Stomach (tissue), 9 donors: ENCODE measurements around the gene FBXL7. TPM values are rescaled to one million over a fixed set of nuclear protein-coding genes. Genes with fewer than 3 reads are reported as not detected.

Experiments used
- DNase-seq, 2 donors: peaks; one replicate each; pipeline versions ENCODE4 v3.0.0 to v3.0.0-alpha.2; 2013 to 2019
- H3K27ac ChIP-seq, 5 donors: fragments of 200-600 bp in 4 of 5; sonication (generic) in 4 of 5; one replicate each; pipeline ENCODE4 v1.5.1; 2013 to 2019; ENCODE audit warnings: mild to moderate bottlenecking in 1 of 5, moderate library complexity in 1 of 5
- H3K27me3 ChIP-seq, 3 donors: fragments of 200-600 bp; sonication (generic); one replicate each; pipeline ENCODE4 v1.5.1; 2017 to 2019; ENCODE audit warnings: mixed run types in 1 of 3
- H3K36me3 ChIP-seq, 4 donors: fragments of 200-600 bp; sonication (generic); 1 replicate in 3 of 4; 2 replicates in 1 of 4; pipeline ENCODE4 v1.5.1; 2016 to 2019
- H3K4me1 ChIP-seq, 4 donors: fragments of 200-600 bp; sonication (generic); one replicate each; pipeline ENCODE4 v1.5.1; 2016 to 2019
- H3K4me3 ChIP-seq, 4 donors: fragments of 200-600 bp; sonication (generic) in 3 of 4; one replicate each; pipeline ENCODE4 v1.5.1; 2016 to 2019; ENCODE audit warnings: mild to moderate bottlenecking in 1 of 4
- H3K9me3 ChIP-seq, 4 donors: fragments of 200-600 bp; sonication (generic); one replicate each; pipeline ENCODE4 v1.5.1; 2016 to 2019
- EP300 ChIP-seq: sonication (generic); formaldehyde crosslinking; IDR thresholded peaks from one replicate; pipeline ENCODE4 v1.6.1; 2017; ENCODE audit warnings: antibody characterized with exemption
- POLR2A ChIP-seq, 4 donors: fragments of 450-650 bp; IDR thresholded peaks; one replicate each; pipeline ENCODE4 v1.6.1; 2016; ENCODE audit warnings: antibody characterized with exemption in 4 of 4, control low read depth in 2 of 4, mild to moderate bottlenecking in 1 of 4, moderate library complexity in 1 of 4
- POLR2AphosphoS5 ChIP-seq, 3 donors: sonication (generic); formaldehyde crosslinking; IDR thresholded peaks; one replicate each; pipeline ENCODE4 v1.6.1; 2016; ENCODE audit warnings: antibody characterized with exemption in 3 of 3
- WGBS, 5 donors: extraction: QIAGEN DNeasy Blood & Tissue Kit in 3 of 5; methylation state at CpG; one replicate each; pipeline versions ENCODE4 v1.1.5 to v1.1.7; 2013 to 2018; 5-methylcytosine and 5-hydroxymethylcytosine counted together
- intact Hi-C: fragments of 100-400 bp; cut with DNase I; formaldehyde crosslinking; loops from one replicate; pipeline ENCODE4 v1.15.1; 2023; ENCODE audit warnings: low total_unique reads
- polyA plus RNA-seq, 3 donors: library from polyadenylated mRNA; stranded (reverse); fragments of 200-250 nt; gene quantifications; one replicate each; pipeline ENCODE4 v1.2.3, GENCODE V29; 2013
- total RNA-seq, 5 donors: library from RNA; depleted of rRNA; stranded (reverse); fragments of >200 nt; gene quantifications; one replicate each; pipeline versions ENCODE4 v1.1.0 to v1.2.3, GENCODE V29; 2014 to 2016
- TF ChIP-seq, protein P1 (sequence below), 7 experiments: fragments of 450-650 bp in 4 of 7; fragments of 200-600 bp in 3 of 7; sonication (generic) in 3 of 7; IDR thresholded peaks; one replicate each; pipeline ENCODE4 v1.5.1; 2016 to 2019; ENCODE audit warnings: antibody characterized with exemption in 7 of 7, control low read depth in 2 of 7, mild to moderate bottlenecking in 1 of 7
- donor health status: healthy with polysubstance abuse.
- donor health status: Bipolar disorder and iron deficiency.
- donor health status: healthy.

The FBXL7 gene
- total and polyA plus RNA-seq, 8 donors, result 3.6 to 17.1 (median 6.8) TPM

DNA sequence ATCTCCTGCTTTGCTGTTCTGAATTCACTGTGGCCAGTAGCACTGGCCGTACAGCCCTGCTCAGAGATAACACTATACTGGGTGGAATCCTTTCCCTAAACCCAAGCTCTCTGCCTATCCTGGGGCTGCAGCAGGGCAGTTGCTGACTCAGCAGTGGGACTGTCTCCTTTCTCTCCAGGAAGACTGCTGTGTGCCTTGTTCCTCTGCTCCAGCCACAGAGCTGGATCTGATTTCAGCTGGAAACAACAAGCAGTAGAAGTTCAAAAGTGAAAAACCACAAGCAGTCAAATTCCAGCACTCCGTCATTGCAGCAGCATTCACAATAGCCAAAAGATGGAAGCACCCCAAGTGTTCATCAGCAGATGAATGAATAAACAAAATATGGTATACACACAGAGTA, 105.0 kb downstream of the FBXL7 start:
- 82 to 97% (median 86%) methylated on average over 2 of the region's 2 CpGs for WGBS, 5 donors
- no peaks in the 10 kb centered on the region for H3K27me3 ChIP-seq
- intact Hi-C loops, result no loop called here
- no peak overlapping the region for H3K27ac ChIP-seq
- no peak for DNase-seq
- no peaks in the 10 kb centered on the region for H3K4me1 ChIP-seq
- H3K9me3 ChIP-seq, result no peaks in the 10 kb centered on the region
- no peak overlapping the region for H3K4me3 ChIP-seq
- no peaks in the 10 kb centered on the region for H3K36me3 ChIP-seq
- no peak for TF ChIP-seq POLR2AphosphoS5 (IDR thresholded peaks at IDR 0.05)
- no peak for TF ChIP-seq POLR2A (IDR thresholded peaks at IDR 0.05)
- no peak for TF ChIP-seq EP300
- TF ChIP-seq, protein P1, sequence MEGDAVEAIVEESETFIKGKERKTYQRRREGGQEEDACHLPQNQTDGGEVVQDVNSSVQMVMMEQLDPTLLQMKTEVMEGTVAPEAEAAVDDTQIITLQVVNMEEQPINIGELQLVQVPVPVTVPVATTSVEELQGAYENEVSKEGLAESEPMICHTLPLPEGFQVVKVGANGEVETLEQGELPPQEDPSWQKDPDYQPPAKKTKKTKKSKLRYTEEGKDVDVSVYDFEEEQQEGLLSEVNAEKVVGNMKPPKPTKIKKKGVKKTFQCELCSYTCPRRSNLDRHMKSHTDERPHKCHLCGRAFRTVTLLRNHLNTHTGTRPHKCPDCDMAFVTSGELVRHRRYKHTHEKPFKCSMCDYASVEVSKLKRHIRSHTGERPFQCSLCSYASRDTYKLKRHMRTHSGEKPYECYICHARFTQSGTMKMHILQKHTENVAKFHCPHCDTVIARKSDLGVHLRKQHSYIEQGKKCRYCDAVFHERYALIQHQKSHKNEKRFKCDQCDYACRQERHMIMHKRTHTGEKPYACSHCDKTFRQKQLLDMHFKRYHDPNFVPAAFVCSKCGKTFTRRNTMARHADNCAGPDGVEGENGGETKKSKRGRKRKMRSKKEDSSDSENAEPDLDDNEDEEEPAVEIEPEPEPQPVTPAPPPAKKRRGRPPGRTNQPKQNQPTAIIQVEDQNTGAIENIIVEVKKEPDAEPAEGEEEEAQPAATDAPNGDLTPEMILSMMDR (IDR thresholded peaks at IDR 0.05), result no peak

DNA sequence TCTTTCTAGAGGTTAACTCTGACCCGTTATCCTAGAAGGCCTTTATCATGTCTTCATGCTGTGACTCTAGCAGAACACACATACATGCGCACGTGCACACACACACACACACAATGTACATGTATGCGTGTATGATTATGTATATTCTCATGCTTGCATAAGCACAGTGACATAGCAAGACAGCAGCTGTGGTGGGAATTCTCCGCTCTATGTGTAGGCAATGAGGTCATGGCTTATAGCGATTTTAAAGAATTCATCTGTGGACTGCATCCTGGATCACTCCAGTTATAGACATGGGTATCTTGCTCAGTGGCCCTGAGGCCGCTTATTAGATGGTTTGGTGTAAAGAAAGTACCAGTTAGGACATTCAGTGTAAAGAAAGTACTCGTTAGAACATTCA, 106.2 kb downstream of the FBXL7 start:
- H3K27me3 ChIP-seq, result no peaks in the 10 kb centered on the region
- intact Hi-C loops, result no loop called here
- TF ChIP-seq, protein P1 (IDR thresholded peaks at IDR 0.05), result no peak
- no peak for TF ChIP-seq POLR2A (IDR thresholded peaks at IDR 0.05)
- no peak for TF ChIP-seq EP300
- TF ChIP-seq POLR2AphosphoS5 (IDR thresholded peaks at IDR 0.05), result no peak
- H3K9me3 ChIP-seq, result no peaks in the 10 kb centered on the region
- H3K4me3 ChIP-seq, result no peak overlapping the region
- H3K27ac ChIP-seq, result no peak overlapping the region
- no peaks in the 10 kb centered on the region for H3K4me1 ChIP-seq
- no peaks in the 10 kb centered on the region for H3K36me3 ChIP-seq
- DNase-seq, result no peak
- WGBS, 5 donors, result 79 to 85% (median 82%) methylated on average over 8 of the region's 8 CpGs

DNA sequence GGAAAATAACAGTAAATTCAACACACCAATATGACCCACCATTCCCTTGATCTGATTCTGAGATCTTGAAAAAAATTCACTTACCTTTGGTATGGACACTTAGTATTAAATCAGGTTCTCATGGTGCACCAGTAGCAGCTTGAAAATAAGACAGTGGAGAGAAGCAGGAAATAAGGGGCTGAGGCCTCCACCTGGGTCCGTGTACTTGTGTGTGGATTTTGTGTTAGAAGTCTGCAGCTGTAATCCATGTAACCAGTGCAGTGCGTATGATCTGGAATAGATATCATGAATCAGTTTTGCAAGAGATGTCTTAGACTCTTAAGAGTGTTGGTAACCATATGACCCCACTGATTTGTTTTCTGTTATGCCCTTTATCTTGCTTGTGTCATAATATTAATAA, 107.1 kb downstream of the FBXL7 start:
- Histone ChIP-seq H3K9me3 (no peaks in the 10 kb centered on the region), H3K27me3 (no peaks in the 10 kb centered on the region), H3K4me1 (no peaks in the 10 kb centered on the region), H3K27ac (no peak overlapping the region), H3K4me3 (no peak overlapping the region), H3K36me3 (no peaks in the 10 kb centered on the region)
- intact Hi-C loops, result no loop called here
- WGBS, 5 donors, result 46 to 77% (median 64%) methylated on average over 2 of the region's 2 CpGs
- DNase-seq, result no peak
- TF ChIP-seq POLR2AphosphoS5 (IDR thresholded peaks at IDR 0.05), result no peak
- no peak for TF ChIP-seq EP300
- TF ChIP-seq, protein P1 (IDR thresholded peaks at IDR 0.05), result no peak
- no peak for TF ChIP-seq POLR2A (IDR thresholded peaks at IDR 0.05)

DNA sequence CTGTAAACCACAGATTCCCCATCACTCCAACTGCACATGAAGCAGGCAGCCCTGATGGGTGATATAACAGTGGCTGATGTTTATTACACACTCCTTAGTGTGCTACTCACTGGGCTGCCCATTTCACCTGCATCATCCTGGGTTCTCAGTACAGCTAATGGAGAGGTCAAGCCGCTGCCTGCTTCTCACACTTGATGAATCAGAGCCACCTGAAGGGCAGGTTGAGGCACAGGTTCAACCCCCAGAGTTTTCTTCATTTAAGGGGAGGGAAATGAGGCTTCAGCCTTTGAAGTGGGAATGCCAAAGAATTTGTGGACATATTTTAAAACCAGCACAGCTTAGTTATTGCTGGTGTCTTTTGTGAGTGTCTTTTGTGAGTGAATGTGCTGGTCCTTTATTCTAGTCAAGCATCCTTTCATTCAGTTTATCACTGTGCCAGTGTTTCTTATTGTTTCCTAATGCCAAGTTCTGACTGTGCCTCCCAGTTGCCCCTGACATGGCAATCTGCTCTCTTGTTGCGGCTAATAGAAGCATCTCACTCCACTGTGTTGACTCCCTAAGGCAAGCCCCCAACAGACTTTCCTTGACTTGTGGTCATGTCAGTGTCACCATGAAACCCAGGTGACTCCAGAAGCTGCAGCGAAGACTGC, 109.2 kb downstream of the FBXL7 start:
- intact Hi-C loops, result no loop called here
- TF ChIP-seq POLR2A (IDR thresholded peaks at IDR 0.05), result no peak
- no peak for TF ChIP-seq POLR2AphosphoS5 (IDR thresholded peaks at IDR 0.05)
- TF ChIP-seq, protein P1 (IDR thresholded peaks at IDR 0.05), result no peak
- no peak for TF ChIP-seq EP300
- WGBS, 5 donors, result 84 to 96% (median 94%) methylated on average over 3 of the region's 3 CpGs
- Histone ChIP-seq H3K27me3 (no peaks in the 10 kb centered on the region), H3K27ac (no peak overlapping the region), H3K36me3 (no peaks in the 10 kb centered on the region), H3K9me3 (no peaks in the 10 kb centered on the region), H3K4me3 (no peak overlapping the region), H3K4me1 (no peaks in the 10 kb centered on the region)
- DNase-seq, result no peak
